GM19324 (cell line): ENCODE results near the gene BACH1.

Experiments
- ATAC-seq: cut with Tn5 transposase; IDR thresholded peaks from one replicate; pipeline ENCODE4 v1.9.1; 2021; ENCODE audit warnings: mild to moderate bottlenecking, moderate library complexity; ENCODE audit not compliant: unreplicated experiment, low FRiP score

Gene BACH1

DNA sequence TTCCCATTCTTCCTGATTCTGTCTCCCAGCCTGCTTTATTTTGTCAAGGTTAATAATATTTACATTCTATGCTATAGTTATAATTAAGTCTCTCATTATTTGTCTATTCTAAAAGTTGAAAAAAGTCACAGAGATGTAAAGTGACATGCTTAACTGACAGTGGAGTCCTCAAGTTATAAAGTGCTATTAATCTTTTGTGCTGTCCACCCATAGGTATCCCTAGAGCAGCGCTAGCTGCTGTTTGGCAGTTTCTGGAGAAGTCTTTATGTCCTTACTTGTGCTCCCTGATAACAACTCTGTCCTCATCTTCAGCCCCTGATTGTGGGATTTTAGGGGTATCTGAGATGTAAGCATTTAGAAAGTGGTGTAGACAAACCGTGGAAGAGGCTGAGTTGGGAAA, 13.1 kb downstream of the BACH1 start:
- no peak for ATAC-seq

DNA sequence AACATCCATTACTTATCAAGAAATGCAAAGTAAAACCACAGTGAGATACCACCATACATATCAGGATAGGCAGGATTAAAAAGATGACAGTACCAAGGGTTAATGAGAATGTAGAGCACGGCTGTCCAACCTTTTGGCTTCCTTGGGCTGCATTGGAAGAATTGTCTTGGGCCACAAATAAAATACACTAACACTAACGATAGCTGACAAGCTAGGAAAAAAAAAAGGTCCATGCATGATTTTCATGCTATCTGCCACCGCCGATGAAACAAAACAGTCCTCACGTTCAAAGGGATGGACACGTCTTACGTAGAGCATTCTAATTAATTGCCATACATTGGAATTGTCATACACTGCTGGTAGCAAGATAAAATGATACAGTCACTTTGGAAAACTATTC, 14.3 kb downstream of the BACH1 start:
- ATAC-seq, result no peak

- no peak for ATAC-seq
Observed at GRCh38 chr21:29313662-29314408, 15.1 kb downstream of the BACH1 start.

DNA sequence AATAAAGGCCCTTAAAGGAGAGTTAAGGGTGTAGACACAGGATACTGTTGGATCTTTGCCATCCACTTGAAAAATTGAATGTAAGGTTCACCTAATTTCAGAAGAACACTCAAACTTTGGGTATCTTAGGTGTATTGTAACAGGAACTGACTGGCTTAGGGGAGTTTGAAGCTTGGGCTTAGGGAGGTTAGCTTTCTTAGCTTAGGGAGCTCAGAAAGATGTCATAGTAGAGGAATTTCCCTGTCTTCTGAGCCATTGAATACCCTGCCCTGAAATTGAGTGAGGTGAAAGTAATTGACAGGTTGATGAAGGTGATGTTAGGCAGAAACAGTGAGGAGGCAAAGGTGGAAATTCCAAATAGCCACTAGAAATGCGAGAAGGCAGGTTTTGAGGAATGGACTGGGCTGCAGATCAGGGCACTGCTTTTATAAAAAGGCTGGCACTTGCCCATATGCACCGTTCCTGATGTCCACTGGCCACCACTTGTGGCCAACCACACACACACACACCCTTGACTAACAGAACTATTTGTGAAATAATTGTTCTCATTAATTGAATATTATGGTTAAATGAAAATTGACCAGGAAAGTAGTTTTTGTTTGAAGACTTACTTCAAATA, 16.5 kb downstream of the BACH1 start:
- no peak for ATAC-seq

DNA sequence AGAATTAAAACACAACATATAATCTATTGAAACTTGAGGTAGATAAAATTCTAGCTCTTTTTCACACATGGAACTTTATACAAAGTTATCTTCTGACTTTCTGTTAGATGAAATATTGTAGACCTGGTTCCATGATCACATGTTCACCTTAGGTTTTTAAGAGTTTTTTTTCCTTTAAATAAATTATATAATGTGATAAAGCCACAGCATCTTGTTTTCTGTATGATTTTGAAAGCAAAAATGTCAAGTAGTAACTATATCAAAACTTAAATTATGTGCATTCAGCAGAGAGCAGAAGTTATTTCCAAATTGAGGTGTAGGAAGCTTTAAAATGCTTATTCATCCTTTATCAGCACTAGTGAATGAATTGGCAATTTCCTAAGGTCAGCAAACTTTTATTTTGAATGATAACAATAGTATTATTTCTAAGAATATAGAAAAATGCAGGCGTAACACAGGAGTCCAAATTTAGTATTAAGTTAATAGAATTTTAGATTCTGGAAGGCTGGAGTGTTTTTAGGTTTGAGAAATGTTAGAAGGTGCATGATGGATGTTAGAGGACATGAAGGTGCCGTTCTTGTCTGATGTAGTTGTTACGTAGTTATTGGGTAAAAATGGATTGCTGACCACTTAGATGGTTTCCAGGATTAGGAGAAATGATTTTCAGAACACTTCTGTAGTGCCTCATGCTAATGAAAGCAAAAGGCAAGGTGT, 17.5 kb downstream of the BACH1 start:
- ATAC-seq, result no peak

- no peak for ATAC-seq
Observed at GRCh38 chr21:29316806-29317205, 18.1 kb downstream of the BACH1 start.

DNA sequence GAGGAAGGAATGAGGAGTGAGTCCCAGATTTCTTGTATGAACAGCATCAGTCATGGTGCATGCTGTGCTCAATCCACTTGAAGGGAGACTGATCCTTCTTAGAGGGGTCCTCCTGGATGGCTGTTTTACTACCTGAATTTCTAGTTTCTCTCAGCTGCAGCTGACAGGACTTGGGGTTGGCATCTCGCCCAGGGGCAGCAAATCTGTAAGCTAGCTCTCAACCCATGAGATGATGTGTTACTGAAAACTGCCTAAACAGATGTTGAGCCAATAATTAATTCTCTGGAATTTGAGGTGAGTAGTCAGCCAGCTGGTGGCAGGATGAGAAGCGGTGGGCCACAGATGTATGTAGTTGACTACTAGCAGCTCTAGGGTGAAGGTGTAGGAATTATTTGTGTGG, 19.6 kb downstream of the BACH1 start:
- ATAC-seq, result no peak

DNA sequence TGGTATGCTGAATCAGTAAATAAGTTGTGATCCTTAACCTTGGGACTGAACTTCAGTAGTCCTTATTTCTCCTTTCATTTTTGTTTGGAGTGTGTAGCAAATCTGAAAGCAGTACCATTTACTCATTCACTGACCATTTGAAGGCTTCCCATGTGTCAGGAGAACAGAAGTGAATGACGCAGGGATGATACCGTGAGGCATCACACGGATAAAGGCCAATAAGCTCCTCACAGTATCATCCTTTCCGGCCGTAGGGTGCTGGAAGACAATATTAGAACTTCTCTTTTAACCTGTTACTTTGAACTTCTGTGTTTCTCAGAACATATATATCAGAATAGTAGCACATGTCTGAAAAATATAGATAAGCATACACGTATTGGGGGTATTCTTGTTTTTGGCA, 21.3 kb downstream of the BACH1 start:
- no peak for ATAC-seq

- no peak for ATAC-seq
Observed at GRCh38 chr21:29321217-29321616, 22.5 kb downstream of the BACH1 start.

GRCh38 chr21:29321932-29322928, 23.5 kb downstream of the BACH1 start:
- no peak for ATAC-seq

DNA sequence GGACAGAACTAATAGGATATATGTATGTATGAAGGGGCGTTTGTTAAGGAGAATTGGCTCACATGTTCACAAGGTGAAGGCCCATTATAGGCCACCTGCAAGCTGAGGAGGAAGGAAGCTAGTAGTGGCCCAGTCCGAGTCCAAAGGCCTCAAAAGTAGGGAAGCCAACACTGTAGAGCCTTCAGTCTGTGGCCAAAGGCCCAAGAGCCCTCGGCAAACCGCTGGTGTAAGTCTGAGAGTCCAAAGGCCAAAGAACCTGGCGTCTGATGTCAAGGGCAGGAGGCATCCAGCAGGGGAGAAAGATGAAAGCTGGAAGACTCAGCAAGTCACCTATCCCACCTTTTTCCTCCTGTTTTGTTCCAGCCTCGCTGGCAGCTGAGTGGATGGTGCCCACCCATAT, 24.5 kb downstream of the BACH1 start:
- no peak for ATAC-seq

GRCh38 chr21:29326914-29327554, 28.3 kb downstream of the BACH1 start:
- ATAC-seq, result no peak

DNA sequence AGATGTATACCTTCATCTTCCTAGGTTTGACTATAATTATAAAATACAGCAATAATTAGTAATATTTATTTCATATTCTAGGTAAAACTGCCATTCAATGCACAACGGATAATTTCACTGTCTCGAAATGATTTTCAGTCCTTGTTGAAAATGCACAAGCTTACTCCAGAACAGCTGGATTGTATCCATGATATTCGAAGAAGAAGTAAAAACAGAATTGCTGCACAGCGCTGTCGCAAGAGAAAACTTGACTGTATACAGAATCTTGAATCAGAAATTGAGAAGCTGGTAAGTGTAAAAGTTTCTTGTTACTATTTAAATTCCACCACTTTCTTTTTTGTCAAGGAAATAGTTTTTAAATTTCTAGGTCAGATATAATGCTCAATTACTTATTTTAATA, 30.7 kb downstream of the BACH1 start:
- no peak for ATAC-seq

DNA sequence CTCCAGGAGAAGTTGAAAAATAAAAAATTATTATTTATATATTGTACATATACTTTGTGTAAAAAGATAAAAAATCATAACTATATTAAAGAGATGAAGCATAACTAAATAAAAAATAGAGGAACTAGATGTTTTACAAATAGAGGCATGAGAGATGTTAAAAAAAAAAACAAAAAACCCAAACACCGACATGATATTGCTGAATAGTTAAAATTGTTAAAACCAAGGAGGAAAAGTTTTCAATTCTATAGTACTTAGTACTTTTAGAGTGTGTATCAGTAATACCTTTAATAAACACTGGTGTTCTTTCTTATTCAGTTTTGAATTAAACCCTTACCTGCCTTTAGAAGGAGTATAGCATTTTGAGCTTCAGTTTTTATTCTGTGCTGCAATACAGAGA, 32.1 kb downstream of the BACH1 start:
- ATAC-seq, result no peak

DNA sequence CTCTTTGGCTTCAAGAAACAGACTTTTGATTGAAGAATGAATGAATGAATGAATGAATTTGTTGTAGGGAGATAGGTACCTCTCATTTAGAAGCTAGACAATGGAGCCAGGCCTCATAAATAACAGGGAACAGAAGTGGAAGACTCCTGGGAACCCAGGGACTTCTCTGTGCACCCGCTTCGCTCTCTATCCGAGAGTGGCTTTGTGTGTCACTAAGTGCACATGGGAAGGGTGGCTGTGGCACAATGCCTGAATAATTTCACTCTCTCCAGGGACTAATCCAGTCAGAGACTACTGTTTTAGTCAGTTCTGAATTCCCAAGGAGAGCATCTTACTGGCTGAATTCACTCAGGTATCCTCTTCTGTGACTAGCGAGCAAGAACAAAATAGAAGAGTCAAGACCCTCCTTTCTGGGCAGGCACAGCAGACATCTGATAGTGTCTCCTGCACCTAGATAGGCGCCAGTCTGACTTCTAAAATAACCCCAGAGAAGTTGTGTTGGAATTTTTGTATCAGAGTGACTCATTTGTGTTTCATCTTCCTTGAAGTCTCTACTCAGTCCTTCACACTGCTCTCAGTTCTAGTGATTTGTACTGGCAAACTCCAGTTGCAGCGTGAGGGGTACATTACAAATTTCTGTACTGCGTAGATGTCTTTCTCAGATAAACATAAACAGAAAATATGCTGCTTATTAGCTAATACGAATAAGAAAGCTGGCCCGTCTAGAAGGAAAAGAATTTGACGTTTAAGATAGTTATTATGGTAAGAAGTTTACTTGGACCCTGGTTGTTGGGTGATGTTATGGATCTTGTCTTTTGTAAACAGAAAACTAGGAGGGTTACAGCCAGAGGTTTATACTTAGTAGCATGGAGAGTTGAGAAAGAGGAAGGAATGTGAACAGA, 34.0 kb downstream of the BACH1 start:
- no peak for ATAC-seq

DNA sequence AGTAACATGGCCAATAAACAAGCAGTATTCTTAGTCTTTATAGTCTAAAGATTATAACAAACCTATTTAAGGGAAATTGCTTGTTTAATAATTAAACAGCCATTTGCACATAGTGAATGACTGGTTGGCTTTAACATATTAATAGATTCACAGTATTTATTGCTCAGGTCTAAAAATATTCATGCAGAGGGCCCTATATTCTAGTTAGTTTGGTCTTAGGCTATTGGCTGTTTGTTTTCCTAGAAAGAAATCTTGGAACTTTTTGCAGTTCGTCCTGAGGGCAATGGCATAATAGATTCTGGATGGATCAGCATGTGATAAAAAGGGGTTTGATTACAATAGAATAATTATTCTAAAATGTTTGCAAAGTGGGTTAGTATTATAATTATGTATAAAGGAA, 34.7 kb downstream of the BACH1 start:
- ATAC-seq, result no peak

GRCh38 chr21:29334717-29335428, 36.2 kb downstream of the BACH1 start:
- ATAC-seq, result no peak

GRCh38 chr21:29335720-29336119, 37.0 kb downstream of the BACH1 start:
- no peak for ATAC-seq
